AG10803 (cell line): ENCODE measurements around the gene RNPEPL1.

Experiments used
- DNase-seq: peaks from one replicate; pipeline ENCODE4 v3.0.0; 2010; ENCODE audit warnings: low read depth
- H3K4me3 ChIP-seq: 2 replicates; pipeline ENCODE4 v1.5.1; 2011; ENCODE audit warnings: mild to moderate bottlenecking, low read length, control low read depth
- CTCF ChIP-seq: conservative IDR thresholded peaks from 2 replicates; pipeline ENCODE4 v1.5.1; 2011; ENCODE audit warnings: mild to moderate bottlenecking, low read length, control low read depth, inconsistent platforms

Gene RNPEPL1

GRCh38 chr2:240589850-240590525 is 21.7 kb downstream of the RNPEPL1 start:
- H3K4me3 ChIP-seq, result no peak overlapping the region
- no peak for TF ChIP-seq CTCF
- DNase-seq, result no peak

- no peak for TF ChIP-seq CTCF
- DNase-seq, result no peak
Measured at GRCh38 chr2:240590681-240591111, 22.4 kb downstream of the RNPEPL1 start.

GRCh38 chr2:240591226-240591625 is 22.9 kb downstream of the RNPEPL1 start:
- no peak for DNase-seq
- H3K4me3 ChIP-seq, result no peak overlapping the region
- no peak for TF ChIP-seq CTCF

More at GRCh38 chr2:240590681-240591111, 22.4 kb downstream of the RNPEPL1 start:
- H3K4me3 ChIP-seq, result no peak overlapping the region

DNA sequence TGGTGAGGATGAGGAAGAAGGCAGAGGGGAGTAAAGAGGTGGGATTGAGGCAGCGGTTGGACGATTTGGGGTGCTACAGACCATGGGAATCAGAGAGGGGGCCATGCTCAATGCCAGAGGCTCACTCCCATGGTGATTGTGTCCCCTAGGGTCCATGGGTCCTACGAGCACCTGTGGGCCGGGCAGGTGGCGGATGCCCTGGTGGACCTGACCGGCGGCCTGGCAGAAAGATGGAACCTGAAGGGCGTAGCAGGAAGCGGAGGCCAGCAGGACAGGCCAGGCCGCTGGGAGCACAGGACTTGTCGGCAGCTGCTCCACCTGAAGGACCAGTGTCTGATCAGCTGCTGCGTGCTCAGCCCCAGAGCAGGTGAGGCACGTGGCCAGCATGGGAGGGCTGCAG is 23.5 kb downstream of the RNPEPL1 start:
- TF ChIP-seq CTCF, result no peak
- no peak overlapping the region for H3K4me3 ChIP-seq
- no peak for DNase-seq

DNA sequence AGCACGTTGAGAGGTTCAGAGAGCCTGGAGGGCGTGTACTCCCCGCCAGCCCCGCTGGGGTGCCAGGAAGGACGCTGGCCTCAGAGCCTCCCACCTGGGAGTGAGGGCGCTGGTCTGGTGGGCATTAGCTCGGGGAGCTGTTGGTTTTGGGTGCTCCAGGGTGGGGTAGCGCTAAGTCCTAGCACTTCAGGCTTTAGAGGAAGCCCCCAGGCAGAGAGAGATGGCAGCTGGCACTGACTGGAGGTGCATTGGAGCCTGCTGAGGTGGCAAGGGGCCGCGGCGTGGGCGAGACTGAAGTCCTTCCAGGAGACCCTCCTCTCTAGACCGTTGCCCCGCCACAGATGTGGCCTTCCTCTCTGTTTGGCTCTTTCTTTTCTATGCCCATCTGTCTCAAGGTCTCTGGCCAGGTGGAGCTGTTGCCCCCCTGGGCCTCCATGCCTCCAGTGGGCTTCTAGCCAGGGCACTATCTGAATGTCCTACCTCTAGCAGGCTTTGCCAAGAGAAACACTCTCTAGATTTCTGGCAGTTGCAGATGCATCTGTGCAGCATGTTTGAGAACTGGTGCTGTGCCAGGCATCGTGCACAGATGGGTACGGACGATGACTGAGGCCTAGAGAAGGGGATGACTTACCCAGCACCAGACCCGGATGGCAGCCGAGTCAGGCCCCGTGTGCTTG is 24.9 kb downstream of the RNPEPL1 start:
- H3K4me3 ChIP-seq, result no peak overlapping the region
- no peak for DNase-seq
- TF ChIP-seq CTCF, result no peak

GRCh38 chr2:240593703-240594451 is 25.6 kb downstream of the RNPEPL1 start:
- H3K4me3 ChIP-seq, result no peak overlapping the region
- no peak for TF ChIP-seq CTCF
- no peak for DNase-seq
